Hepatocyte (in vitro differentiated cells): ENCODE data around the gene ELL. TPM values are rescaled to one million over a fixed set of nuclear protein-coding genes. Genes with fewer than 3 reads are reported as not detected.

ENCODE experiments used
- DNase-seq: peaks from one replicate; pipeline ENCODE4 v3.0.0-alpha.2; 2016; ENCODE audit warnings: low spot score
- H2AFZ ChIP-seq: fragments of 200-600 bp; sonication (generic); 2 replicates; pipeline ENCODE4 v1.6.0; 2016; ENCODE audit warnings: antibody characterized with exemption, mild to moderate bottlenecking
- H3K27ac ChIP-seq: fragments of 200-600 bp; sonication (generic); 2 replicates; pipeline ENCODE4 v1.5.1; 2016; ENCODE audit warnings: mild to moderate bottlenecking
- H3K27me3 ChIP-seq: fragments of 200-600 bp; sonication (generic); 2 replicates; pipeline ENCODE4 v1.6.1; 2016
- H3K36me3 ChIP-seq: fragments of 200-600 bp; sonication (generic); replicated peaks from 2 replicates; pipeline ENCODE4 v1.5.1; 2016; ENCODE audit warnings: low read depth; ENCODE audit not compliant: insufficient read depth
- H3K4me1 ChIP-seq: fragments of 200-600 bp; sonication (generic); 2 replicates; pipeline ENCODE4 v1.5.1; 2016; ENCODE audit warnings: mild to moderate bottlenecking, moderate library complexity; ENCODE audit not compliant: insufficient read depth
- H3K4me2 ChIP-seq: fragments of 200-600 bp; sonication (generic); 2 replicates; pipeline ENCODE4 v1.6.0; 2016
- H3K4me3 ChIP-seq: fragments of 200-600 bp; sonication (generic); 2 replicates; pipeline ENCODE4 v1.5.1; 2016; ENCODE audit warnings: mild to moderate bottlenecking
- H3K79me2 ChIP-seq: fragments of 200-600 bp; sonication (generic); 2 replicates; pipeline ENCODE4 v1.6.0; 2017; ENCODE audit warnings: mild to moderate bottlenecking
- H3K9me2 ChIP-seq: fragments of 200-600 bp; sonication (generic); replicated peaks from 2 replicates; pipeline ENCODE4 v1.6.0; 2017; ENCODE audit warnings: mild to moderate bottlenecking; ENCODE audit not compliant: insufficient read depth
- H3K9me3 ChIP-seq: fragments of 200-600 bp; sonication (generic); 2 replicates; pipeline ENCODE4 v1.5.1; 2016; ENCODE audit warnings: low read depth, mild to moderate bottlenecking
- H4K20me1 ChIP-seq: fragments of 200-600 bp; sonication (generic); 2 replicates; pipeline ENCODE4 v1.6.0; 2016; ENCODE audit warnings: mild to moderate bottlenecking; ENCODE audit not compliant: insufficient read depth, poor library complexity, severe bottlenecking
- EZH2 ChIP-seq: fragments of 200-600 bp; sonication (generic); IDR thresholded peaks from 2 replicates; pipeline ENCODE4 v1.6.1; 2016; ENCODE audit warnings: antibody characterized with exemption, mild to moderate bottlenecking, borderline replicate concordance
- EZH2phosphoT487 ChIP-seq: fragments of 200-600 bp; sonication (generic); IDR thresholded peaks from one replicate; pipeline ENCODE4 v1.6.1; 2018; ENCODE audit warnings: antibody characterized with exemption, mild to moderate bottlenecking, low read depth, moderate library complexity; ENCODE audit not compliant: unreplicated experiment, severe bottlenecking
- WGBS: methylation state at CpG from one replicate; pipeline ENCODE4 v1.1.6; 2016; ENCODE audit warnings: low lambda C conversion rate; ENCODE audit errors: missing lambda C conversion rate; 5-methylcytosine and 5-hydroxymethylcytosine counted together
- polyA plus RNA-seq: library from polyadenylated mRNA; unstranded; fragments of >200 nt; fragmentation: Nextera tagmentation; extraction: Ambion mirVana; gene quantifications from 2 replicates; pipeline ENCODE4 v1.2.1, GENCODE V29; 2016
- total RNA-seq: library from RNA; depleted of rRNA; stranded (reverse); fragments of >200 nt; gene quantifications from 2 replicates; pipeline ENCODE4 v1.2.3, GENCODE V29; 2014
- TF ChIP-seq, protein P1 (sequence below): fragments of 200-600 bp; sonication (generic); IDR thresholded peaks from 2 replicates; pipeline ENCODE4 v1.5.1; 2016; ENCODE audit warnings: antibody characterized with exemption, mild to moderate bottlenecking; ENCODE audit not compliant: poor library complexity

The ELL gene
- total and polyA plus RNA-seq, 2 experiments from 2014 or later = 11.0 to 15.0 TPM

DNA sequence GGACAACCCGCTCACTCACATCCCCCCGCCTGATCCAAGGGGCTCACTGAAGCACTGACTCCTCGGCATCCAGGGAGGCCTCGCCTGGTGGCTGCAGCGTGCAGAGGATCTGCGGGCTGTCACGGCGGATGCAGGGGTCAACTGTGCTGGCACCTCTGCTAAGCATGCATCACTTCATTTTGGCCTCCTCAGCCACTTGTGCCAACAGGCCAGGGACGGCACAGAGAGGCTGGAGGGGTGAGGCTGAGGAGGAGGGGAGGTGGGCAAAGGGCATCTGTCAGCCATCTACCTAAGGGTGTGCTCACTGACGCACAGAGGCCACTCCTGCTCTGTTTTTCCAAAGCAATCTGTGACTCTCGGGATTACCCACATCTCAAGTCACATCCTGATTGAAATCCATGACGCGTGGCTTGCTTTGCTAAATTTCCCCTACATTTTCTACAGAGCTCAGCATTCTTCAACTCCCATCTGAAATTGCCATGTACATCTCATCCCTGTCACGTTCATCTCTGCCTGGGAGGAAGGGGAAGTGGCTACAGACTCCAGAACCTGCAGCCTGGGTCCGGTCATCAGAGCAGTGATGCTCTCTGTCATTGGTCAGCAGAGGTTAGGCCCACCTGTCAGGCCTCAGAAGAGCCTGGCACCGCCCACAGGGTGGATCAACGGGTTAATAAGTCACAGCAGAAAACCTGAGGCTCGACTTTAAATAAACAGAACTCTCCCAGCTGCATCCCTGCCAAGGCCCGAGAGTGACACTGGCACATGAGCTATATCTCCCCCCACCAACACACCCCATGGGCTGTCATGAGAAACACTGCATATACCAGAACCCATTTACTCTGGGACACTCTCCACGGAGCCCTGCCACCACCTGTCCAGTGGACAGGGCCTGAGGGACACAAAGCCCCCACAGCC, 17.6 kb downstream of the ELL start:
- DNase-seq = peak; percentile 86
- H3K9me3 ChIP-seq = no peaks in the 10 kb centered on the region
- no peak overlapping the region for H3K4me3 ChIP-seq
- peaks cover 93% of the 10 kb centered on the region for H4K20me1 ChIP-seq
- H3K27me3 ChIP-seq = no peaks in the 10 kb centered on the region
- H3K4me1 ChIP-seq = peaks cover 42% of the 10 kb centered on the region
- no peak overlapping the region for H2AFZ ChIP-seq
- H3K4me2 ChIP-seq = peak overlapping the region; percentile 28
- H3K9me2 ChIP-seq = no peaks in the 10 kb centered on the region
- H3K27ac ChIP-seq = peak overlapping the region; percentile 81
- WGBS = 61% methylated on average over 20 of the region's 20 CpGs
- peaks cover 98% of the 10 kb centered on the region for H3K79me2 ChIP-seq
- no peak for TF ChIP-seq EZH2
- no peak for TF ChIP-seq EZH2phosphoT487
- TF ChIP-seq, protein P1, sequence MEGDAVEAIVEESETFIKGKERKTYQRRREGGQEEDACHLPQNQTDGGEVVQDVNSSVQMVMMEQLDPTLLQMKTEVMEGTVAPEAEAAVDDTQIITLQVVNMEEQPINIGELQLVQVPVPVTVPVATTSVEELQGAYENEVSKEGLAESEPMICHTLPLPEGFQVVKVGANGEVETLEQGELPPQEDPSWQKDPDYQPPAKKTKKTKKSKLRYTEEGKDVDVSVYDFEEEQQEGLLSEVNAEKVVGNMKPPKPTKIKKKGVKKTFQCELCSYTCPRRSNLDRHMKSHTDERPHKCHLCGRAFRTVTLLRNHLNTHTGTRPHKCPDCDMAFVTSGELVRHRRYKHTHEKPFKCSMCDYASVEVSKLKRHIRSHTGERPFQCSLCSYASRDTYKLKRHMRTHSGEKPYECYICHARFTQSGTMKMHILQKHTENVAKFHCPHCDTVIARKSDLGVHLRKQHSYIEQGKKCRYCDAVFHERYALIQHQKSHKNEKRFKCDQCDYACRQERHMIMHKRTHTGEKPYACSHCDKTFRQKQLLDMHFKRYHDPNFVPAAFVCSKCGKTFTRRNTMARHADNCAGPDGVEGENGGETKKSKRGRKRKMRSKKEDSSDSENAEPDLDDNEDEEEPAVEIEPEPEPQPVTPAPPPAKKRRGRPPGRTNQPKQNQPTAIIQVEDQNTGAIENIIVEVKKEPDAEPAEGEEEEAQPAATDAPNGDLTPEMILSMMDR = no peak
- no peaks in the 10 kb centered on the region for H3K36me3 ChIP-seq

DNA sequence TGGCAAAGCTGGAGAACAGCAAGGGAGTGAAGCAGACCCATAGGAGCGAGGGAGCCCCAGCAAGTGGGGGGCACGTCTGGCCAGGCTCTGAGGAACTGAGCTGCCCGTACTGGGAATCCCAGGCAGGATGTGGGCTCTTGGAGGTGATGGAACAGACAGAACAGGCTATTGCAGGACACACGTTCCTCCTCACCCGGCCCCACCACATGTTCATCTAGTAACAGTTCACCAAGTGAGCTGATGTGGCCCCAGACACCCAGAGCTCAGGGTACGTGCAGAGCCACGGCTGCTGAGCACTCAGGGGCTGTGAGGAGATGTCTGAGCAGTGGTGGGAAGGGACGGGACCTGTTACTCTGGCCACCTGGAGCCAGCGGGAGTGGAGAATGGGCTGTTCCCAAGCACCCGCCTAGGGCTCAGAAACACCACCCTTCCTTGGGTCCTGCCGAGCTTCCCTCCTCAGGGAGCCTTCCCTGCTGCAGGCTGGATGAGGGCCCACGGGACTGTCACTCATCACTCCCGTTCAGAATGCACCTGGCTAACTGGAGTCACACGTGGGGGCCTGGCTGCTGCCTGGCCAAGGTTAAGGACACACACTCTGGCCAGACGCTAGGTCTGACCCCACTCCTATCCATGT, 18.4 kb downstream of the ELL start:
- DNase-seq = no peak
- Histone ChIP-seq H3K27ac (peak overlapping the region; percentile 81), H4K20me1 (peaks cover 94% of the 10 kb centered on the region), H2AFZ (no peak overlapping the region), H3K79me2 (peaks cover 98% of the 10 kb centered on the region), H3K4me3 (no peak overlapping the region), H3K27me3 (no peaks in the 10 kb centered on the region), H3K4me1 (peaks cover 42% of the 10 kb centered on the region), H3K36me3 (no peaks in the 10 kb centered on the region), H3K9me3 (no peaks in the 10 kb centered on the region), H3K9me2 (no peaks in the 10 kb centered on the region), H3K4me2 (peak overlapping the region; percentile 28)
- TF ChIP-seq EZH2phosphoT487 (no peak), EZH2 (no peak)
- TF ChIP-seq, protein P1 = no peak
- 81% methylated on average over 15 of the region's 15 CpGs for WGBS

DNA sequence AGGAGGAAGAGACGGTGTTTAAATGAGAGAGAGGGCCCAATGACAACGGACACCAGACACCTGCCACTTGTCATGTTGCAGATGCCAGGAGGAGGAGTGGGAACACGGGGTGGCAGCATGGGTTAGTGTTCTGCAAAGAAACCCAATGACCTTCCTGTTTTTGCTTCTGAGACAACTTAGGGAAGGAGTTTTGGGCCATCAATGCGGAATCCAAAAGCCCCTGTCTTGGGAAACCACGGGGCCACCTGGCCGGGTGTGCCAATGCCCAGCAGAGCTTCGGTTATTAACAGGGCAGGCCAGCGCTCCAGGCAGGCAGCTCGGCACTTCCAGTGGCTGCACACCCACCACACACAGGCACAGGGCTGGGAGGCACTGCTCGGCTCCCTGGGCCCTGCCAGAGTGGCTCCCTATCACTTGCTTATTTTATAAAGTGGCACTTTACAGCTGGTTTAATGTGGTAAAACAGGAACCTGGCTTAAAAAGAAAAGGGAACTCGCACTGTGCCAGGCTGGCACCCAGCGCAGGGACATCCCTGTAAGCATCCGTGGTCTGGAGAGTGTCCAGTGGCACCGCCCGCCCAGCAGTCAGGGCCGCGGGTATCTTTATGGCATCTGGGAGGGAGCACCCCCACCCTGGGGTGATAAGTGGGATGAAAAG, 19.1 kb downstream of the ELL start:
- TF ChIP-seq, protein P1 = no peak
- TF ChIP-seq EZH2 = no peak
- TF ChIP-seq EZH2phosphoT487 = no peak
- Histone ChIP-seq H3K79me2 (peaks cover 98% of the 10 kb centered on the region), H3K4me1 (peaks cover 37% of the 10 kb centered on the region), H2AFZ (no peak overlapping the region), H3K4me2 (no peak overlapping the region), H3K27me3 (no peaks in the 10 kb centered on the region), H3K4me3 (no peak overlapping the region), H4K20me1 (peaks cover 94% of the 10 kb centered on the region), H3K9me3 (no peaks in the 10 kb centered on the region), H3K27ac (peak overlapping the region; percentile 81), H3K36me3 (no peaks in the 10 kb centered on the region), H3K9me2 (no peaks in the 10 kb centered on the region)
- DNase-seq = no peak
- 93% methylated on average over 17 of the region's 17 CpGs for WGBS
